Measurements from ENCODE around the gene PLA2G12B.
"Not testable (repeated sequence)": the region's sequence is repeated elsewhere in the genome, so short reads cannot be mapped to it uniquely, and the experiment has no call there.

PLA2G12B gene

DNA sequence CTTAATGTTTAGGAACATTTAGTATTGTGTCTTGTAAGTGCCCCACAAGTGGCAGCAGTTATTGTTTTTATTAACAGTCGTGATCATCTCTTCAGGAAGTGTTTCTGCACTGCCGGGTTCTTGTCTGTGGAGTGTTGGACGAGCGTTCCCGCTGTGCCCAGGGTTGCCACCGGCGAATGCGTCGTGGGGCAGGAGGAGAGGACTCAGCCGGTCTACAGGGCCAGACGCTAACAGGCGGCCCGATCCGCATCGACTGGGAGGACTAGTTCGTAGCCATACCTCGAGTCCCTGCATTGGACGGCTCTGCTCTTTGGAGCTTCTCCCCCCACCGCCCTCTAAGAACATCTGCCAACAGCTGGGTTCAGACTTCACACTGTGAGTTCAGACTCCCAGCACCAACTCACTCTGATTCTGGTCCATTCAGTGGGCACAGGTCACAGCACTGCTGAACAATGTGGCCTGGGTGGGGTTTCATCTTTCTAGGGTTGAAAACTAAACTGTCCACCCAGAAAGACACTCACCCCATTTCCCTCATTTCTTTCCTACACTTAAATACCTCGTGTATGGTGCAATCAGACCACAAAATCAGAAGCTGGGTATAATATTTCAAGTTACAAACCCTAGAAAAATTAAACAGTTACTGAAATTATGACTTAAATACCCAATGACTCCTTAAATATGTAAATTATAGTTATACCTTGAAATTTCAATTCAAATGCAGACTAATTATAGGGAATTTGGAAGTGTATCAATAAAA is 22.2 kb downstream of the PLA2G12B start:
- no peak for DNase-seq

DNA sequence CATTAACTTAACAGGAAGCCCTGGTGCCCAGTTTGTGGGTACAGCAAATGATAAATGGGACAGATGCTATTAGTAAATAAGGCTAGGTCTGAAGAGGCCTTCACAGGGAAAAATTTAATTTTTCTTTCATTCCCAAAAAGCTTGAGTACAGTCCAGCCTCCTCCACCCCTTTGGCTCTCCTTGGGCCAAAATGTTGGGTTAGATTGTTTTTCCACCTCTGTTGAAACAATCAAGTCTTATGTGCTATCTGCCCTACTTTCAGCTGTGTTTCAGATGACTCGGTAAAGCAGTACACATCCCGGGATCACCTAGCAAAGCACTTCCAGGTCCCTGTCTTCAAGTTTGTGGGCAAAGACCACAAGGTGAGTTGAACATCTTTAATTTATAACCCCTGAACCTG is 24.3 kb downstream of the PLA2G12B start:
- DNase-seq, result no peak

DNA sequence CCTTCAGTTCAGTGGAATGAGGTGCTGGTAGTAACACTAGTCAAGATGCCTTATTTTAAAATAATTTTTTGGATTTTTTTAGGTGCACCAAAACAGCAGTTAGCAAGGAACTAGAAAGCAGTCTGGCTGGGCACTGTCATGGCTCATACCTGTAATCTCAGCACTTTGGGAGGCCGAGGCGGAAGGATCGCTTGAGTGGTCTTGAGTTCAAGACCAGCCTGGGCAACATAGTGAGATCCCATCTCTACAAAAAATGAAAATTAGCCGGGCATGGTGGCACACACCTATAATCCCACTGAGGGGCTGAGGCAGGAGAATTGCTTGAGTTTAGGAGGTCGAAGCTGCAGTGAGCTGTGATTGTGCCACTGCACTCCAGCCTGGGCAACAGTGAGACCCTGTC is 25.8 kb downstream of the PLA2G12B start:
- DNase-seq, result no peak

DNA sequence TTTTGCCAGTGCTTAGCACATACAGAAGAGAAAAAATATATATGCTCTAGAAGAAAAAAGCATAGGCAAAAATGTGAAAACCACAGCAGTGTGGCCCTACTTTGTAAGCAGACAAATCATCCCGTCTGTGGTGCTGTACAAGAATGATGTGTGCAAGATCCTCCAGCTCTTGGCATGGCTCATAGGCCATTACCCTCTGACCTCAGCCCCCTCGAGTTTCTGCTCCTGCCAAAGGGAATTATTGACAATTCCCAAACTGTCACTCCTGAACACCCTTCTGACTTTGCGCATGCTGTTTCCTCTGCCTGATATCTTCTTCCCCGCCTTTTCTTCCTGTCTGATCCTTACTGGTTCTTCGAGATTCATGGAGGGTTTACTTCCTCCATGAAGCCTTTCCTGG is 27.1 kb downstream of the PLA2G12B start:
- DNase-seq, result no peak

DNA sequence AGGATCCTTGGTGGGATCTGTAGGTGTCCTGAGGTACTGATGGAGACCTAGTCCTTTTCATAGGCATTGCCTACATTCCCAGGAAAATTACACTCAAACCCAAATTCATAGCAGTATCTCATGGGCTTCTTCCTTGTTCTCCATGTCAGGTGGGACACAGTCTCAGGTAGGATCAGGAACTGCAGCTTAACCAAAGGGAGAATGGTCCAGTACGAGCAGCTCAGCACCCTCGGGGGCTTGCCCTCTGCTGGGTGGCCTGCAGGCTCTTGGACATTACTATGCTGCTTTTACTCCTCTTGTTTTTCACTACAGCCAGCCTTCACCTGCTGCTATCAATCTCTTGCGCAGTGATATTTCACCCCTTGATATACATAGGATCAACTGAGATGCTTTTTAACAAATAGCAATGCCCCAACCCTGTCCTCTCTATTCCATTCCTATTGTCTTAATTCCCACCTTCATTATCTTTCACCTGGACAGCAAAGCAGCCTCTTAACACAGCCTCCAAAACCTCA is 28.6 kb downstream of the PLA2G12B start:
- no peak for DNase-seq

DNA sequence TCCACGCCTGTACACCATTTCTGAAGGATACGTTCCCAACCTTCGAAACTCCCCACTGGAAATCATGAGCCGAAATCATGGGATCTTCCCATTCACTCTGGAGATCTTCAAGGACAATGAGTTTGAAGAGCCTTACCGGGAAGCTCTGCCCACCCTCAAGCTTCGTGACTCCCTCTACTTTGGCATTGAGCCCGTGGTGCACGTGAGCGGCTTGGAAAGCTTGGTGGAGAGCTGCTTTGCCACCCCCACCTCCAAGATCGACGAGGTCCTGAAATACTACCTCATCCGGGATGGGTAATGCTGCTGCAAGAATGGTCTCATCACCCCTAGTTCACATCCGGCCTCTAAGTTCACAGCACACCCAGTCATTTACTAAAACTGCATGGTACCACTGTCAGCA is 30.3 kb downstream of the PLA2G12B start:
- DNase-seq, result no peak

DNA sequence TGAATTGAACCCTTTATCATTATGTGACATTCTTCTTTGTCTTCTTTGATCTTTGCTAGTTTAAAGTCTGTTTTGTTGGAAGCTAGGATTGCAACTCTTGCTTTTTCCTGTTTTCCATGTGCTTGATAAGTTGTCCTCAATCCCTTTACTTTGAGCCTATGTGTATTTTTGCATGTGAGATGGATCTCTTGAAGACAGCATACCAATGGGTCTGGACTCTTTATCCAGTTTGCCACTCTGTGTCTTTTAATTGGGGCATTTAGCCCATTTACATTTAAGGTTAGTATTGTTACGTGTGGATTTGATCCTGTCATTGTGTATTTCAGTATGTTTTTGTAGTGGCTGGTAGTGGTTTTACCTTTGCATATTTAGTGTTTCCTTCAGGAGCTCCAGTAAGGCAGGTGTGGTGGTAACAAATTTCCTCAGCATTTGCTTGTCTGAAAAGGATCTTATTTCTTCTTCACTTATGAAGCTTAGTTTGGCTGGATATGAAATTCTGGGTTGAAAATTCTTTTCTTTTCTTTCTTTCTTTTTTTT is 33.4 kb downstream of the PLA2G12B start:
- DNase-seq, result not testable (repeated sequence)

DNA sequence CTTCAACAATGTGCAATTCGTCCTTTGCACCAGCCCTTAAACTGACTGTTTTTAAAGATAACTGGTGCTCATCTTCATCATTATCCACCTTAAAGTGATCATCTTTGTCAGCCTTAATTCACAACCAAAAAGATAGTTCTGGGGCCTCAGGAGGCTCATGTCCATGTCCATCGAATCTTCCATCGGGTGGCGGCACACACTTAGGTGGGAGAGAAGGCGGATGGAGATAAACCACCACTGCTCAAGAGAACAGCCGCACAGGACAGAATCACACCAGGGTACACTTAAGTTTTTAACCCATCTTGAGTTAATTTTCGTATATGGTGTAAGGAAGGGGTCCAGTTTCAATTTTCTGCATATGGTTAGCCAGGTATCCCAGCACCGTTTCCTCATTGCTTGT is 36.3 kb downstream of the PLA2G12B start:
- no peak for DNase-seq

DNA sequence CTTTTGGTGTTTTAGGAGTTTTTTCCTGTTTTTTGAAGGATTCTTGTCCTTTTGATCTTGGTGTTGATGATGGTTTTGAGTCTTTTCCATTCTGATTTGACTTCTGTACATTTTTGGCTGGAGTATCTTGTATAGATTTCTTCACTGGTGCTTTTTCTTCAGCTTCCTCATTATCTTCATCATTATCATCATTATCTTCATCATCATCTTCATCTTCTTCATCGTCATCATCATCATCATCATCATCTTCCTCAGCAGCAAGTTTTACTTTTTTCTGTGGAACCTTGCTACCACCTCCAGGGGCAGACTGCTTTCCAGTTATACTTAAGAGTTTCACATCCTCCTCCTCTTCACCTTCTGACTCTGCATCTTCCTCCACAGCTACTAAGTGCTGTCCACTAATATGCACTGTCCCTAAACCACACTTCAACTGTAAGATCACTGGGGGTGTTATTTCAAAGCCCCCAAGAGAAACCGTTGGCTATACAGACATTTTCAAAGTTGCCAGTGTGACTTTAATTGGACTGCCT is 36.7 kb downstream of the PLA2G12B start:
- DNase-seq, result not testable (repeated sequence)

DNA sequence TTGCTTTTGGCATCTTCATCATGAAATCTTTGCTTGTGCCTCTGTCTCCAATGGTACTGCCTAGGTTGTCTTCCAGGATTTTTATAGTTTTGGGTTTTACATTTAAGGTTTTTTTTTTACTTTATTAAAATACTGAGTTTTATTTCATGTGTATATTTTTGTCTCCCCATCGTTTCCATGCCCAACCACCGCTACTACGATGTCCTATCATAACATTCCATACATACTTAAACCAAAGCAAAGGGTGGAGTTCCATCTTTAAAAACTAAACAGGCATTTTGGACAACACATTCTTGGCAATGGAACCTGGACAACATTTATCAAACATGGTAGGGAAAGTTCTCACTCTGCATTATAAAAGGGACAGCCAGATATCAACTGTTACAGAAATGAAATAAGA is 37.4 kb downstream of the PLA2G12B start:
- DNase-seq, result not testable (repeated sequence)

DNA sequence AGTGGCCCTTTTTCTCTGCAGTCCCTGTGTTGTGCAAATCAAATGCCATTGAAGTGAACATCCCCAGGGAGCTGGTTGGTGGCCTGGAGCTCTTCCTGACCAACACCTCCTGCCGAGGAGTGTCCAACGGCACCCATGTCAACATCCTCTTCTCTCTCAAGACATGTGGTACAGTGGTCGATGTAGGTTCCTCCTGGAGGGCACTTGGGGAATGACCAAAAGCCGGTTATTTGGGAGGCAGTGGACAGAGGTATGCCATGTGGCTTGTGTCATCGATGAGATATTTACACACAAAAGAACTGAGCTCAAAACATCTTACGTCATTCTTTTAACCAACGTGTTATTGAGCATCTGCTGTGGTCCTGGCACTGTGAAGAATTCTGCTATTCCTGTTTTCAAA is 41.3 kb downstream of the PLA2G12B start:
- DNase-seq, result no peak

DNA sequence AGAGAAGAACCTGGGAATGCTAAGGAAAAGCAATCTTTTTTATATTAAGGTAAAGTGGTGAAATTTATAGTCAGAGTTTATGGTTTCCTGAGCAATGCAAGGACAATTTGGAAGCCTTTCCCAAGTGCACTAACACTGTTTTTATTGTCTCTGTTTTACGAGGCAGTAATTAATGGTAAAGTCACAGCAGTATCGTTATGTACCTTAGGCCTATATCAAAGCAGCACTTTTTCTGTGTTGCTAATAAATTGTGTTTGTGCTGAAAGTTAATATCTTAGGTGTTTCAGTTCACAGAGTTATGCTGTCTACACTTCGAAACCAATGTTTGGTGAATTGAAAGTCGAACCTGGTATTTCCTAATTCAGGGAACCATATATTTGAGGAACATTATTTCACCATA is 41.9 kb downstream of the PLA2G12B start:
- no peak for DNase-seq

DNA sequence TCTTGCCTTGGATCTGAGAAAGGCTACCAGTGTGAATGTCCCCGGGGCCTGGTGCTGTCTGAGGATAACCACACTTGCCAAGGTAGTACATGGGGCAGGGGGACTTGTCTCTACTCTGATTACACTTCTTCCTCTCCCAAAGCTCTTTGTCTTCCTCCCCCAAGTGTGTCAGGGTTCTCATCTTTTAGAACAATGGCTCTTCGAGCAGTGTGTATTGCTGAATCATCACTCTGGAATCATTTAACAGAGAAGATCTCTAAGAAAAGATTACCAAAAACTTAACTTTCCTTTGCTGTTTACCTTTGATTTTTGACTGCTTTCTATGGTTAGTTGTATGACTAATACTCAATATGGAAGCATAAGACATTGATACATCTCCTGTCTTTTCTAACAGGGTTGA is 42.8 kb downstream of the PLA2G12B start:
- no peak for DNase-seq

DNA sequence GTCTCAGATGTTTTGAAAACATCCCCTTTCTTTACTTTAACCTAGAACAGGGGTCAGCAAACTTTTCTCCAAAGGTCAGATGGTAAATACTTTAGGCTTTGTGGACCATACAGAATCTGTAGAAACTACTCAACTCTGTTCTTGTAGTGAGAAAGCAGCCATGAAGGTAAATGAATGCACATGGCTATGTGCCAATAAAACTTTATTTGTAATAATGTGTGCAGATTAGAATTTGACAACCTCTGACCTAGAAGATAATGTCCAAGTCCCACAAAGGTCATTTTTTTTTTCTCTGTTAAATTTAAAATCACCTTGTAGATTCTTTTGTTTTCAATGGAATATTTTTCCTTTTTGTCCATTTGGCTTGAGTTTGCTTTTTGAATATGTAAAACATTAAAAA is 43.9 kb downstream of the PLA2G12B start:
- no peak for DNase-seq

DNA sequence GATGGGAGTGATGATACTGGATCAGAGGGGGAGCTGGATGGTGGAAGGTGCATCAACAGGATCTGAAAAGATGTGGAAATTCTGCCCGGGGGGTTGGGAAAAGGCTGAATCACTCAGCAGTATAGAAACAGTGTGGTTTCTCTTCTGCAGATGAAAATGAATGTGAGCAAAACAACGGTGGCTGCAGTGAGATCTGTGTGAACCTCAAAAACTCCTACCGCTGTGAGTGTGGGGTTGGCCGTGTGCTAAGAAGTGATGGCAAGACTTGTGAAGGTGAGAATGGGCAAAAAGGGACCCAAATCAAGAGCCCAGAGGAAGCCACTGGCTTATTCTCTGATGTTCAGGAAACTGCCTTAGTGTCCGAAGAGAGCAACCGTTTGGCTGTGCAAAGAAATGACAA is 48.2 kb downstream of the PLA2G12B start:
- DNase-seq, result no peak

DNA sequence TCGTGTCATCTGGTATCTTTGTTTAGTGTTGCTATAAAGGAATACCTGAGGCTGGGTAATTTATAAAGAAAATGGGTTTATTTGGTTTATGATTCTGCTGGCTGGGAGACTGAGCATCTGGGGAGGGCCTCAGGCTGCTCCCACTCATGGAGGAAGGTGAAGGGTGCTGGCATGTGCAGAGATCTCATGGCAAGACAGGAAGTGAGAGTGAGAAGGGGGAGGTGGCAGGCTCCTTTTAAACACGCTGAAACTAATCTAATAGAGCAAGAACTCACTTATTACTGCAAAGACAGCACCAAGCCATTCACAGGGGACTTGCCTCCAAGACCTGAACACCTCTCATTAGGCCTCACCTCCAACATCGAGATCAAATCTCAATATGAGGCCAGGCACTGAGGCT is 49.8 kb downstream of the PLA2G12B start:
- no peak for DNase-seq

DNA sequence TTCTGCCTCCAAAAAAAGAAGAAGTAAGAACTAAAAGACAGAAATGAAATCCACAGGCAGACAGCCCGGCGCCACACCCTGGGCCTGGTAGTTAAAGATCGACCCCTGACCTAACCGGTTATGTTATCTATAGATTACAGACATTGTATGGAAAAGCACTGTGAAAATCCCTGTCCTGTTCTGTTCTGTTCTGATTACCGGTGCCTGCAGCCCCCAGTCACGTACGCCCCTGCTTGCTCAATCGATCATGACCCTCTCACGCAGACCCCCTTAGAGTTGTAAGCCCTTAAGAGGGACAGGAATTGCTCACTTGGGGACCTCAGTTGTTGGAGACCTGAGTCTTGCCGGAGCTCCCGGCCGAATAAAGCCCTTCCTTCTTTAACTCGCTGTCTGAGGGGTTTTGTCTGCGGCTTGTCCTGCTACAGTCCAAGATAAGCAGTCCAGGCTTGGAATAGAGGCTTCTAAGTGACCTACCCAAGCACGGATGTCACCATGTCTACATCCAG is 50.6 kb downstream of the PLA2G12B start:
- not testable (repeated sequence) for DNase-seq

DNA sequence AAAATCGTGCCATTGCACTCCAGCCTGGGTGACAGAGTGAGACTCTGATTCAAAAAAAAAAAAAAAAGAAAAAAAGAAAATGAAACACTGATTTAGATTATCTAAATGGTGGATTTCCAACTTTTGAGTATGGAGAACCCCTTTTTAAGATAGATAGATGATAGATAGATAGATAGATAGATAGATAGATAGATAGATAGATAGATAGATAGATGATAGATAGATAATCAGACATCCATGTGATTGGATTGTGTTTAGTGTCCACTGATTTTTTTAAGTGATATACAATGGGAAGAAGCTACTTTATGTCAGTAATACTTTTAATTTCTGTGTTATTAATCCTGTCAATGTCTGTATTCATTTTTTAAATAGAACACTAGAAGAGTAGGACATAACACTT is 55.1 kb downstream of the PLA2G12B start:
- DNase-seq, result no peak

DNA sequence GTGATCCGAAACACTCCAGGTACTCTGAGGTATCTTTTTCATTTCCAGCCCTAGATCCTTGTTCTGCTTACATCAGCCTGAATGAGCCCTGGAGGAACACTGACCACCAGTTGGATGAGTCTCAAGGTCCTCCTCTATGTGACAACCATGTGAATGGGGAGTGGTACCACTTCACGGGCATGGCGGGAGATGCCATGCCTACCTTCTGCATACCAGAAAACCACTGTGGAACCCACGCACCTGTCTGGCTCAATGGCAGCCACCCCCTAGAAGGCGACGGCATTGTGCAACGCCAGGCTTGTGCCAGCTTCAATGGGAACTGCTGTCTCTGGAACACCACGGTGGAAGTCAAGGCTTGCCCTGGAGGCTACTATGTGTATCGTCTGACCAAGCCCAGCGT is 56.0 kb downstream of the PLA2G12B start:
- DNase-seq, result no peak

DNA sequence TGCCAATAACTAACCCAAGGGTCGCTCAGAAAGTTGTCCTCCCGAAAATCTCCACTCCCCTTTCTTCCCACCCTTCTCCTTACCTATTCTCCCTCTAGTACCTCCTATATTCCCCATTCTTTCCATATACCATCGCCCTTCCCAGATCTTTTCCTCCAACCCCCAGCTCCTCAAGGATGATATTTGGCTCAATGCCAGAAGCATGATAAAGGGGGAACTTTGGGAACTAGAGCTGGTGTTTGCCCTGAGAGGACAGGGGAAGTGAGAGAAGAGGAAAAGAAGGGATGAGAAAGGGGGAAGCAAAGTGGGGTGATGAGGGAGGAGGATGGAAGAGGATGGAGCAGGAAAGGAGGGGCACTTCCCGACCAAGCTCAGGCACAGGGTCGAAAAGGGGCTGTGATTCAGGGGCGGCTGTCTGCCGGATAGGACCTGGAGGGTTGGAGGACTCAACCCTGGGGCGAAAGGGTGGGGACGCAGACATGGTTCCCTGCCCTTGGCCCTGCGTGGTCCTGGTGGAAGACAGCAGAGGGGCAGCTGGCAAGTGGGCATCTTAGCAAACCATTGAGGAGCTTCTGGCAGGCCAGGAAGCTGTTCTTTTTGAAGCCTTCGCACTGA is 59.3 kb downstream of the PLA2G12B start:
- DNase-seq, result no peak

DNA sequence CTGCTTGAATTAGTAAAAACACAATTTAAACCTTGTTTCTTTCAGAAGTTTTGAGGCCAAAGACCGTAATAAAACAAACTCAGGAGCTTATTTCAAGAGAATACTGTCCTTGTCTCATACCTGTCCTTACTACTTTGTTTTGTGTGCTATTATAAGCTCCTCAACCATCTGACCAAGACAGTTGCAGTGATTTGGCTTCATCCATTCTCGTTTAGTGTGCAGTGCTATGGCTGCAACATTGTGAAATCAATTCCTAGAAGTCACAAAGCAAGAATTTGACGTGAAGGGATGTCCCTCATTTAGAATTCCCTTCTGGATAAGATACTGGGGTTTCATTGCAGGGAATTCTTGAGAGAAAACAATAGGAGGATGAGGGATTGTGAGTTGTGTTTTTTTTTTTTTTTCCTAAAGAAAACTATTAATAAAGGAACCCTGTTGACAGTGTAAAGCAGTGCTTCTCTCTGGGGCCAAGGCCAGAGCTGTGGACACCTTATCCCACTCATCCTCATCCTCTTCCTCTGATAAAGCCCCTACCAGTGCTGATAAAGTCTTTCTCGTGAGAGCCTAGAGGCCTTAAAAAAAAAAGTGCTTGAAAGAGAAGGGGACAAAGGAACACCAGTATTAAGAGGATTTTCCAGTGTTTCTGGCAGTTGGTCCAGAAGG is 61.3 kb downstream of the PLA2G12B start, which contains the start of gene OIT3:
OIT3 (plus strand) TSS at position 604 of the 663 bp plus-strand sequence. CDS start 60 bp downstream, outside the sequence.
- DNase-seq, result no peak

DNA sequence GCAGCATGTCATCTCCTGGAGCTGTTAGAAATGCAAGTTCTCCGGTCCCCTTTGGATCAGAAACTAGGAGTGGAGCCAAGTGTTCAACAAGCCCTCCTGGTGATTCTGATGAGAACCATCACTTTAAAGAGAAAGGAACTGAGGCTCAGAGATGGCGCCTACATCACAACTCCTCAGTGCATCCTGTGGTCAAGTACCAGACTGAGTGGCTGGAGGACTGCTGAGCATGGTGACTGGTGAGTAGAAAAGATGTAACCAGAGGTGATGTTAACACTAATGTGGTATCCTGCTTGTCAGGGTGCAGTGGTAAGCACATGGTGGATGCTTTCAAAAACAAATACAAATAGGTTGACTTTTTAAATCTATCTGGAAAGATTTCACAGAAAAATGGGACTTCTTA is 64.5 kb downstream of the PLA2G12B start:
- DNase-seq, result no peak

DNA sequence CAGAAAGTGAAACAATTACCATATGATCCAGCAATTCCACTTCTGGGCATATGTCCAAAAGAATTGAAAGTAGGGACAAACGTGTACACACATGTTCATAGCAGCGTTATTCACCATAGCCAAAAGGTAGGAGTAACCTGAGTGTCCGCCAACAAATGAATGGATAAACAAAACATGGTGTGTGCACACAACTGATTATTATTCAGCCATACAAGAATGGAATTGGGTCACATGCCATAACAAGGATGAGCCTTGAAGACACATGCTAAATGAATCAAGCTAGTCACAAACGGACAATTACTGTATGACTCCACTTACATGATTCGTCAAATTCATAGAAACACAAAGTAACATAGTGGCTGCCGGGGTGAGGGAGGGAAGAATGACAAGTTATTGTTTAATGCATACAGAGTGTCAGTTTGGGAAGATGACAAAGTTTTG is 65.2 kb downstream of the PLA2G12B start:
- DNase-seq, result no peak

Measured in CD4-positive, alpha-beta T cell treated with Interleukin-4 for 4 hours (primary cell).